PFSK-1 (cell line): ENCODE measurements around the gene HCN4.

ENCODE experiments used
- FOXP2 ChIP-seq: optimal IDR thresholded peaks from 2 replicates; pipeline ENCODE3; 2011; ENCODE audit warnings: borderline replicate concordance, control low read depth, inconsistent platforms; ENCODE audit not compliant: insufficient read depth; ENCODE audit errors: extremely low read length, extremely low read depth
- POLR2AphosphoS5 ChIP-seq: IDR thresholded peaks from 2 replicates; pipeline ENCODE4 v1.6.1; 2012; ENCODE audit warnings: low read depth, mild to moderate bottlenecking, control low read depth, low read length, moderate library complexity
- REST ChIP-seq, 2 experiments: IDR thresholded peaks; 2 replicates each; pipeline versions ENCODE4 v1.6.1 to v1.8.0; 2011 to 2012; ENCODE audit warnings: low read depth in 2 of 2, low read length in 2 of 2, control low read depth in 1 of 2, inconsistent platforms in 1 of 2, mild to moderate bottlenecking in 1 of 2, moderate library complexity in 1 of 2; ENCODE audit not compliant: insufficient read depth in 1 of 2
- SIN3A ChIP-seq: IDR thresholded peaks from 2 replicates; pipeline ENCODE4 v1.6.1; 2012; ENCODE audit warnings: mild to moderate bottlenecking, low read length, moderate library complexity, borderline replicate concordance; ENCODE audit not compliant: insufficient read depth
- TAF1 ChIP-seq: IDR thresholded peaks from 2 replicates; pipeline ENCODE4 v1.6.1; 2012; ENCODE audit warnings: low read length, control low read depth, borderline replicate concordance; ENCODE audit not compliant: insufficient read depth

The HCN4 gene

GRCh38 chr15:73334086-73334485 is 34.7 kb downstream of the HCN4 start:
- TF ChIP-seq POLR2AphosphoS5 (no peak), TAF1 (no peak)

GRCh38 chr15:73333001-73333400 is 35.8 kb downstream of the HCN4 start:
- no peak for TF ChIP-seq TAF1
- TF ChIP-seq POLR2AphosphoS5, result no peak
- no peak for TF ChIP-seq SIN3A
- no peak for TF ChIP-seq REST (IDR thresholded peaks at IDR 0.05; ENCODE audit: insufficient read depth in 1 of 2, low read depth in 2 of 2, low read length in 2 of 2)
- no peak for TF ChIP-seq FOXP2

GRCh38 chr15:73331991-73332925 is 36.5 kb downstream of the HCN4 start:
- TF ChIP-seq SIN3A (no peak), POLR2AphosphoS5 (no peak), FOXP2 (no peak), TAF1 (no peak), REST (IDR thresholded peaks at IDR 0.05; ENCODE audit: insufficient read depth in 1 of 2, low read depth in 2 of 2, low read length in 2 of 2) (no peak)

- no peak for TF ChIP-seq REST (IDR thresholded peaks at IDR 0.05; ENCODE audit: insufficient read depth in 1 of 2, low read depth in 2 of 2, low read length in 2 of 2)
Observed at GRCh38 chr15:73331501-73331900, 37.3 kb downstream of the HCN4 start.

GRCh38 chr15:73330206-73331051 is 38.3 kb downstream of the HCN4 start:
- TF ChIP-seq TAF1, result no peak
- TF ChIP-seq FOXP2, result no peak
- no peak for TF ChIP-seq SIN3A
- TF ChIP-seq POLR2AphosphoS5, result no peak
- no peak for TF ChIP-seq REST (IDR thresholded peaks at IDR 0.05; ENCODE audit: insufficient read depth in 1 of 2, low read depth in 2 of 2, low read length in 2 of 2)
